Upper lobe of left lung (tissue), 6 donors: ENCODE data around the gene NLRX1. TPM values are rescaled to one million over a fixed set of nuclear protein-coding genes. Genes with fewer than 3 reads are reported as not detected.
A peak's percentile ranks its signal among the peaks of the same experiment; 100 is the strongest.

Source experiments
- ATAC-seq, 2 donors: fragments of 200-7000 bp; cut with Tn5 transposase; one replicate each; pipeline ENCODE4 v1.9.1; 2022; ENCODE audit warnings: mild to moderate bottlenecking in 2 of 2, moderate library complexity in 2 of 2; ENCODE audit not compliant: low FRiP score in 2 of 2
- DNase-seq, 2 donors: peaks; one replicate each; pipeline ENCODE4 v3.0.0-alpha.2; 2019 to 2020
- H3K27ac ChIP-seq, 4 donors: fragments of 200-600 bp; sonication (generic); one replicate each; pipeline ENCODE4 v1.5.1; 2016 to 2019
- H3K27me3 ChIP-seq, 4 donors: fragments of 200-600 bp; sonication (generic); one replicate each; pipeline ENCODE4 v1.5.1; 2017 to 2019
- H3K36me3 ChIP-seq, 4 donors: fragments of 200-600 bp; sonication (generic); one replicate each; pipeline ENCODE4 v1.5.1; 2016 to 2019
- H3K4me1 ChIP-seq, 4 donors: fragments of 200-600 bp; sonication (generic); one replicate each; pipeline ENCODE4 v1.5.1; 2018 to 2019
- H3K4me3 ChIP-seq, 4 donors: fragments of 200-600 bp; sonication (generic); one replicate each; pipeline ENCODE4 v1.5.1; 2017 to 2019; ENCODE audit warnings: mild to moderate bottlenecking in 2 of 4, moderate library complexity in 1 of 4
- H3K9me3 ChIP-seq, 4 donors: fragments of 200-600 bp; sonication (generic); one replicate each; pipeline ENCODE4 v1.5.1; 2018 to 2019
- CTCF ChIP-seq, 6 experiments: fragments of 450-650 bp in 4 of 6; fragments of 200-600 bp in 2 of 6; sonication (generic) in 2 of 6; IDR thresholded peaks; one replicate each; pipeline ENCODE4 v1.5.1; 2016 to 2019; ENCODE audit warnings: antibody characterized with exemption in 6 of 6
- EP300 ChIP-seq, 4 donors: sonication (generic); formaldehyde crosslinking; IDR thresholded peaks; one replicate each; pipeline ENCODE4 v1.5.1; 2017; ENCODE audit warnings: antibody characterized with exemption in 4 of 4, control low read depth in 2 of 4
- POLR2A ChIP-seq, 4 donors: fragments of 450-650 bp; IDR thresholded peaks; one replicate each; pipeline ENCODE4 v1.5.1; 2016 to 2017; ENCODE audit warnings: antibody characterized with exemption in 4 of 4, mild to moderate bottlenecking in 2 of 4
- POLR2AphosphoS5 ChIP-seq, 2 donors: sonication (generic); formaldehyde crosslinking; IDR thresholded peaks; one replicate each; pipeline ENCODE4 v1.5.1; 2017; ENCODE audit warnings: antibody characterized with exemption in 2 of 2
- WGBS, 2 donors: methylation state at CpG; one replicate each; pipeline ENCODE4 v1.1.5; 2017 to 2018; 5-methylcytosine and 5-hydroxymethylcytosine counted together
- total RNA-seq, 6 donors: library from RNA; depleted of rRNA in 4 of 6; stranded (reverse); fragments of >200 nt in 4 of 6; gene quantifications; one replicate each; pipeline versions ENCODE4 v1.1.0 to v1.2.1, GENCODE V29; 2016 to 2021
- donor health status: DM: no; HTN: no; CAD: no; lungs with moderate emphysema.
- donor health status: DM: no; HTN: yes; CAD: no; lungs with severe emphysema.

Gene NLRX1
- total RNA-seq, 6 donors from 2014 or later = 13.1 to 34.5 (median 20.2) TPM

- WGBS, 2 donors = 0% methylated on average over 11 to 20 of the region's 20 CpGs
- DNase-seq (no peak), ATAC-seq (peak in 1 of 2 donors; percentile 76)
- Histone ChIP-seq H3K4me1 (peaks cover 13 to 25% (median 15%) of the 10 kb centered on the region in 4 donors), H3K9me3 (no peaks in the 10 kb centered on the region), H3K27me3 (no peaks in the 10 kb centered on the region), H3K4me3 (peak overlapping the region; percentile 87 to 99 (median 90)), H3K36me3 (peaks cover 0 to 23% (median 10%) of the 10 kb centered on the region in 4 donors), H3K27ac (peak overlapping the region; percentile 57 to 87 (median 86))
- TF ChIP-seq POLR2AphosphoS5 (IDR thresholded peaks at IDR 0.05) (no peak), POLR2A (IDR thresholded peaks at IDR 0.05) (no peak), EP300 (IDR thresholded peaks at IDR 0.05) (no peak)
Measured at GRCh38 chr11:119121811-119122124, 46.8 kb upstream of the NLRX1 start.

- no peak for ATAC-seq
- H3K36me3 ChIP-seq = peaks cover 0 to 62% (median 28%) of the 10 kb centered on the region in 4 donors
- H3K4me1 ChIP-seq = peaks cover 9 to 19% (median 10%) of the 10 kb centered on the region in 4 donors
- DNase-seq = no peak
- no peak for TF ChIP-seq POLR2AphosphoS5 (IDR thresholded peaks at IDR 0.05)
- TF ChIP-seq CTCF (IDR thresholded peaks at IDR 0.05) = no peak
- TF ChIP-seq EP300 (IDR thresholded peaks at IDR 0.05) = no peak
- no peak for TF ChIP-seq POLR2A (IDR thresholded peaks at IDR 0.05)
- no peaks in the 10 kb centered on the region for H3K9me3 ChIP-seq
- 92 to 93% methylated on average over 6 of the region's 6 CpGs for WGBS, 2 donors
- H3K27ac ChIP-seq = no peak overlapping the region
- H3K27me3 ChIP-seq = no peaks in the 10 kb centered on the region
- no peak overlapping the region for H3K4me3 ChIP-seq
Measured at GRCh38 chr11:119125821-119126220, 42.7 kb upstream of the NLRX1 start.

GRCh38 chr11:119126675-119127268 is 41.8 kb upstream of the NLRX1 start:
- DNase-seq = no peak
- no peak for TF ChIP-seq POLR2AphosphoS5 (IDR thresholded peaks at IDR 0.05)
- no peak for TF ChIP-seq EP300 (IDR thresholded peaks at IDR 0.05)
- TF ChIP-seq POLR2A (IDR thresholded peaks at IDR 0.05) = no peak
- no peak for TF ChIP-seq CTCF (IDR thresholded peaks at IDR 0.05)
- Histone ChIP-seq H3K27me3 (no peaks in the 10 kb centered on the region), H3K9me3 (no peaks in the 10 kb centered on the region), H3K27ac (no peak overlapping the region), H3K4me3 (no peak overlapping the region), H3K4me1 (peaks cover 7 to 16% (median 9%) of the 10 kb centered on the region in 4 donors), H3K36me3 (peaks cover 8 to 71% (median 34%) of the 10 kb centered on the region in 4 donors)
- WGBS, 2 donors = 75 to 78% methylated on average over 5 of the region's 5 CpGs
- no peak for ATAC-seq

GRCh38 chr11:119130662-119131061 is 37.9 kb upstream of the NLRX1 start:
- ATAC-seq = no peak

More at GRCh38 chr11:119130662-119131061, 37.9 kb upstream of the NLRX1 start:
- 53 to 69% methylated on average over 3 of the region's 3 CpGs for WGBS, 2 donors
- no peak for TF ChIP-seq POLR2A (IDR thresholded peaks at IDR 0.05)
- no peak for TF ChIP-seq POLR2AphosphoS5 (IDR thresholded peaks at IDR 0.05)
- no peak for TF ChIP-seq CTCF (IDR thresholded peaks at IDR 0.05)
- TF ChIP-seq EP300 (IDR thresholded peaks at IDR 0.05) = no peak
- Histone ChIP-seq H3K36me3 (peaks cover 17 to 85% (median 53%) of the 10 kb centered on the region in 4 donors), H3K4me3 (no peak overlapping the region), H3K4me1 (no peaks in the 10 kb centered on the region), H3K27ac (no peak overlapping the region), H3K9me3 (no peaks in the 10 kb centered on the region), H3K27me3 (no peaks in the 10 kb centered on the region)
- DNase-seq = no peak
